ENCODE measurements around the gene DISC1.
"Not testable (repeated sequence)": the region's sequence is repeated elsewhere in the genome, so short reads cannot be mapped to it uniquely, and the experiment has no call there.

DISC1 gene

DNA sequence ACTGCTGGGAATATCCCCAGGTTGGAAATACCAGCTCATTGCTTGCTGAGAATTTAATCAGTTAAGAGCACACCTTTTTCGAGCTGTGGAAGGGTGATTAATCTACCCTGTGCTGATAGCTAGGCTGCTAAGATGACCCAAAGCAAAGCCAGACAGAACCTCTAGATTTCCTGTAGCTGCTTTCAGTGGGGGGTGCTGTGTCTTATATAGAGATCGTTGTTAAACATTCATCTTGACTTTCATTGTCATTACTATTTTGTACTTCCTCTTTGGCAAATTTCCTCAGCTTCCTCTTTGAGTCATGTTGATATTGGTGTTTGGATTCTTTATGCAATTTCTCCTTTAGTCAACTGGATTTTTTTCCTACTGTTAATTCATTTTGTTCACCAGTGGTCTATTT is 155.3 kb downstream of the DISC1 start:
- DNase-seq, result no peak

- not testable (repeated sequence) for DNase-seq
These were observed 158.5 kb downstream of the DISC1 start for GRCh38 chr1:231785073-231785472.

DNA sequence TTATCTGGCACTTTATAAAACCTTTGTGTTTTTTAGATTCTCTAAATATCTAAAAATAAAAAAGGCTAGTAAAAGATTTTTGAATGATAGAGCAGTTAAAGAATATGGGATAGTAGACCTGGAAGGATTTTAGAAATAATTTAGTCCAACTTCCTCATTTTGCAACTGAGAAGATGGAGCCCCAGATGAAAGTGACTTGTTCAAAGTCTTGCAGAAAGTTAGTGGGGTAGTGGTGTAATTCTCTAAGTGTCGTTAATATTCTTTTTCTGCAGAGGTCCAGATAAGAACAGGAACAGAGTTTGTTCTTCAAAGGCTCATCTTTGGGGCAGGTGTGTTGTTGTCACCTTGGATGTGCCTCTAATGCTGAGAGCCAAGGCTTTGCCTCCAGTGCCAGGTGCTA is 159.5 kb downstream of the DISC1 start:
- no peak for DNase-seq

DNA sequence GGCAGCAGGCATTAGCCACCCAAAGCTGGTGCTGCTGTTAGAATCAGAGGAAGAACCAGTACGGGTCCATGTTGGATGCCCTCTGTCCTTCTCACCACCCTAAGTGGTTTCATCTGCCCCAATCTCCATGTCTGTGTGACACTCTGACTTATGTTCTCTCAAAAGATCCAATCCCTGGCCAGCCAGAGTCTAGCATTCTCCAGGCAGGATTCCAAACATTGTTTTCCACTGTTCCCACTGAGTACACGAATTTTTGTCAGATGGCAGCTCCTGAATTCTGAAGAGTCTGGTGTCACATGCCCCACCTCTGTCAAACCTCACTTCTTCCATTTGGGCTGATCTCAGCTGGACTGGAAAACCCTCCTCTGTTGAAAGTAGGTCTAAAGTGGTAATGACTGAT is 166.0 kb downstream of the DISC1 start:
- DNase-seq, result no peak

GRCh38 chr1:231793893-231794292 is 167.3 kb downstream of the DISC1 start:
- DNase-seq, result no peak

DNA sequence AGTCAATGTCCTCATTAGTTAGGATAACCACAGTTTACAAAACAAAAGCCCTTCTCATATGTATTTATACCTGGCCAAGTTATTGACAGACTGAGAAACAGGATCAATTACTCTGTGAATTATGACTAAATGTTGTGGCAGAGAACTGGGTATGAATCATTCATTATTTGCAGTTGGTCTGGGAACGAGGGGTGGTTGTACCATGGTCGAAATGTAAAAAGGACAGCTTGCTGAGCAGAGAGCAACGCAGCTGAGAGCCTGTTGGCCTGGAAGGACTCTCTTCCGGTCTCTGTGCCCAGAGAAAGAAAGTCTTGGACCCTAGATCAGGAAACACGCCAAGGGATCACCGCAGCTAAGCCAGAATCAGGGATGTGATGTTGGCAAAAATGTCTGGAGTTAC is 169.6 kb downstream of the DISC1 start:
- no peak for DNase-seq

DNA sequence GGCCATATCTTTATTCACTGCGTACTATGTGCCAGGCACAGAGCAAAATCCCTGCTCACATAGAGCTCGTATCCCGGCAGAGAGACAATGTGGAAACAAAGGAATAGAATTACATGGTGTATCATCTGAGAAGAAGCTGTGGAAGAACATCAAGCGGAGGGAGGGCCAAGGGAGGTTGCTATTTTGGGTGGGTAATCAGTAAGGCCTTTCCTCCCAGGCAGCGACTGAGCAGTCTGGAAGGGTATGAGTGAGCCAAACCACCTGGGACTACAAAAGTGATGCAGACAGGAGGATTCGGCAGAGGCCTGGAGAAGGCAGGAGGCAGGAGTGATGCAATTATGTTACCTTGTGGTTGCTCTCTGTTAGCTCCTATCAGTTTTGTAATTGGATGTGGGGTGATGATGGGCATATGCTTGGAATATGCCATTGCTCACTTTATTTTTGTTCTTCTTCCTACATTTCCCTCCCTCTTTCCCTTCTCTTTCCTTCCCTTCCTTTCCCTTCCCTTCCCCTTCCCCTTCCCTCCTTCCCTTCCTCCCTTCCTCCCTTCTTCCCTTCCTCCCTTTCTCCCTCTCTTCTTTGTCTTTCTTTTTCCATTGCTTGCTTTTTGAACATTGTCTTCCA is 172.9 kb downstream of the DISC1 start:
- DNase-seq, result no peak

GRCh38 chr1:231800108-231800507 is 173.5 kb downstream of the DISC1 start:
- no peak for DNase-seq

DNA sequence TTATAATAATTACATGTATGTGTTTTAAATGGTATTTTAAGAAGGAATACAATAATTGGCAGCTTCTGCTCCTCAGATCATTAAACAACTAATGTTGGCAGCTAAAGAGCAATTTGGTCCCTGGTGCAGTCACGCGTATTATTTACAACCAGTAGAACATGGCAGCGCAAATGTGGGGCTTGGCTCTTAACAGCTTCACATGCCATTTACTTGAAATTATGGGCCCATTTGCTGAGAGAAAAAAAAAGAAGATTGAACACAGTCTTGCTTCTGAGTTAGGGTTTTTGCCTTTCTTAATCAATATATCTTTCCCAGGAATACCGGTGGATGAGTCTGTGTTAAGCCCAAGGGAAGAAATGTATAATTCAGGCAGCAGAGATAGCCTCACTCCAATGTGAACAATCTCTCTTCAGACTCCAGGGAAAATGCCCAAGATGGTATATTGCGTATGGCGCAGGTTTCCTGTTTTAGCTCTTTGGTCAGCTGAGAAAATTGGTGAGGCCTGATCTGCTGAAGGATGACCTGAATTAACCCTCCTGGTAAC is 174.5 kb downstream of the DISC1 start:
- no peak for DNase-seq

GRCh38 chr1:231803353-231803752 is 176.8 kb downstream of the DISC1 start:
- no peak for DNase-seq

GRCh38 chr1:231806623-231807495 is 180.3 kb downstream of the DISC1 start:
- no peak for DNase-seq

- DNase-seq, result no peak
These were observed 181.0 kb downstream of the DISC1 start for GRCh38 chr1:231807541-231807940.

- DNase-seq, result no peak
These were observed 181.5 kb downstream of the DISC1 start for GRCh38 chr1:231808116-231808515.

DNA sequence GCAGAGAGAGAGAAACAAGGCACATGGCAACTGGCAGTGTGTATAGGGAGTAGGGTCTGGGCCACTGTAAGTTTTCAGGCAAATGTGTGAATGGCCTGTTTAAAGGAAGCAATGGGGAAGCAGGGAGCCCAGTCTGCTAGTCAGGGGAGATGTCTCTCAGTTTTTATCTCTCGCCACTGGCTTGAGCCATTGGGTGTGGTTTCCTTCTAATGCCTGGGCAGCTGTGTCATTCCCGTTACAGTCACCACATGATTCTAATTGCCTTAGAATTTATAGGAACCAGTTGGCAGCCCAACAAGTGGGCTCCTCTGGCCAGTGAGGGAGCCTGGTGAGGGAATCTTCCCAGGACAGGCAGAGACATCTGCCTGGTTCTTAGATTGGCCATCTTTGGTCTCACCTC is 182.4 kb downstream of the DISC1 start:
- no peak for DNase-seq

DNA sequence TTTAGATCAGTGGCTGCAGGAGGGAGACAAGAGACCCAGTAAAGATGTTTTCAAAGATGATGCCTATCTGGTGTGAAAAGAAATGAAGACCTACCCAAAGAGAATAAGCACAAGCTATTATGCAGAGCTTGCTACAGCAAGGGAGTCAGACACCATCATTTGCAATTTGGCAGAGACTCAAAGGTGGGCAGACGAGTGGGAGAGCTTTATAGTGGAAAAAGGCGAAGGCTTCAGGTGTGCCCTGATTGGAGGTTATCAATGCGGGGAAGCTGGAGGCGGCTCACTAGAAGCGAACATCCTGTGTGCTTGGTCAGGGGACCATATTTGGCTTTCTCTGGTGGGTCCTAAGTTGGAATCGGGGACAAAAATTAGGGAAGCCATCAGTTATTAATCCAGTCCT is 183.8 kb downstream of the DISC1 start:
- no peak for DNase-seq

- no peak for DNase-seq
These were observed 187.4 kb downstream of the DISC1 start for GRCh38 chr1:231814021-231814420.

GRCh38 chr1:231814521-231814920 is 187.9 kb downstream of the DISC1 start:
- DNase-seq, result no peak

DNA sequence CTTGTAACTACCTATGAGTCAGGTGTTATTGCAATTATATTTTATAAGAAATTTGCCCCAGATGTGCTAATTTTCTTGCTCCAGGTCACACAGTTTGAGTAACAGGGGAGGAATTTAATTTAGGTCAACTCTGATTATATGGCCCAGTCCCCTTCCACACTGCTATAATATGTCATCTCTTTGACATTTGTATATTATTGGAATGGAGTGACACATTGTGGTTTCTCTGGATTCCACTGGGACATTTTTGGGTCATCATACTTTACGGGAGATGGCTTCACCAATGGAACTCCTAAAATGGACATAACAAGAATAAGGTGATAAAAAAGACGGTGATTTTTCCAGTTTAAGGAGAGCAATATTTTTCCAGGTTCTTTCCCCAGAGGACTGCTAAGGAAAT is 191.2 kb downstream of the DISC1 start:
- DNase-seq, result no peak

GRCh38 chr1:231818337-231818736 is 191.7 kb downstream of the DISC1 start:
- no peak for DNase-seq

DNA sequence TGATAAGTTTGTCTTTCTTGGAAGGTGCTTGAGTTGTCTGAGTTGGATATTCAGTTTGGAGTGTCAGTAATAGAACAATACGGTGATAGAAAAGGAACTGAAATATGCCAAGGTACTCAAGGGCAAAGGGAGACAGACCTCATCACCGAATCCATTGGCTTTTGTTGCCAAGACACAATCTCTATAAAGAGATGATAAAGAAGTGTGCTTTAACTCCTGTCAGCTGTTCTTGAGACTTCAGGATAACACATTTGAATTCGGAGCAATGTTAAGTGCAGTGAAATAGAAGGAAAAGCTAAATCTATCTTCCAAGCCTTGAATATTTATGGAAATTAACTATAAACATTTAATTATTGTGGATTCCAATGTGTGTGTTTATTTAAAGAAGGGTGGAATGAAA is 194.7 kb downstream of the DISC1 start:
- DNase-seq, result no peak

DNA sequence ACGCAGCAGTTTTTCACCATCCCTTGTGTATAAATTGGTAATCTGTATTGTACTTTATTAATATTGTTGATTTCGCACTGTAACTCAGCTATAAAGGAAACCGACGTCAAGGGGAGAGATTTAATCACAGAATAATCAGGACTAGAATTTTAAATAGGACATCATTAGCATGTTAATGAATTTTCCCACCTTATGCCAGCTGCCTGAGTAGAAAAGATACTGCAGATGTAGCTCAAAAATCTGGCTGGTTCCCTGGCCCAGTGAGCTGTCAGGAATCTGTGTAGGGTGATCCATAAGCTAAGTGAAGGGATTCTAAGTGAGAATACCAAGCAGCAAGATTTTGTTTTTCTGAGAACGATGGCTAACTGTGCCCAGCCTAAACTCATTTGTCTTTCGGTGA is 195.5 kb downstream of the DISC1 start:
- no peak for DNase-seq

GRCh38 chr1:231826566-231826965 is 200.0 kb downstream of the DISC1 start:
- no peak for DNase-seq

DNA sequence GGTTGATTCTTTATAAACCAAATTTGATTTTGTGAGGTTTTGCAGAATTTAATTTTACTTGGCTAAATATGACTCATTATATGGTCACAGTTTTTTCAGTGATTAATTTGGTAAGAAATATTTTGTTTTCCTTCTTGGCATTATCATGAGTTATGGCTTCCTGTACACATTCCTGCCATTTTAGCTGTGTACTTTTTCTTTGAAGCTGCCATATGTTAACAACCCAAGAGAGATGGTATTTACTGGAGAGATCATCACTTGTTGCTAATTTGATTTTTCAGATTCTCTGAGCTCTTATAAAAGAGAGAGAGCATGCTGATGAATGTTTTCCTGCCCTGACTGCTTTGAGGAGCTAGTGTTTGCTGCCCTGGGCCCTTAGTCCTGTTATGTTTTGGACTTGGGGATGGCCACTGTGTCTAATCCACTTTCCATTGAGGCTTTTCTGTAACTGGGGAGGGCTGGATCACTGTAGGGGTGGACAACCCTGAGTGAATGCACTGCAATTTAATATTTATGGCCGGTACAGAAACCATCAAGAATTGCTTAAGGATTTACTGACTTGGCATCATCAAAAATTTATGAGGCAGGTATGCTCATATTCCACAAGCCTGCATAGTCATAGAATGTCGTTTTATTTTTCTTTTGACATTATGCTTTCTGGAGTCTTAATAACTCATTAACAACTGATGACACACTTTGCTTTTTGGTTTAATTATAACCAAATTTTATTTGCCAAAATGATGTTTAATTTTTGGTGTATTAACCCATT is 200.9 kb downstream of the DISC1 start:
- DNase-seq, result no peak

Data from activated CD4-positive, alpha-beta T cell treated with anti-CD3 and anti-CD28 coated beads for 4 hours (primary cell).